HG02763 (cell line): ENCODE data around the gene TOMM5.

Experiments used
- ATAC-seq: cut with Tn5 transposase; IDR thresholded peaks from one replicate; pipeline ENCODE4 v1.9.1; 2021; ENCODE audit warnings: mild to moderate bottlenecking, moderate library complexity; ENCODE audit not compliant: unreplicated experiment

TOMM5 gene

GRCh38 chr9:37592108-37592951 lies at the start of gene TOMM5:
Gene TOMM5, minus strand, starts transcription at chr9:37592597. Its CDS starts 65 bp downstream, at chr9:37592532.
- peak; percentile 91 for ATAC-seq

GRCh38 chr9:37641331-37641730 lies 48.9 kb upstream of the TOMM5 start:
- no peak for ATAC-seq

DNA sequence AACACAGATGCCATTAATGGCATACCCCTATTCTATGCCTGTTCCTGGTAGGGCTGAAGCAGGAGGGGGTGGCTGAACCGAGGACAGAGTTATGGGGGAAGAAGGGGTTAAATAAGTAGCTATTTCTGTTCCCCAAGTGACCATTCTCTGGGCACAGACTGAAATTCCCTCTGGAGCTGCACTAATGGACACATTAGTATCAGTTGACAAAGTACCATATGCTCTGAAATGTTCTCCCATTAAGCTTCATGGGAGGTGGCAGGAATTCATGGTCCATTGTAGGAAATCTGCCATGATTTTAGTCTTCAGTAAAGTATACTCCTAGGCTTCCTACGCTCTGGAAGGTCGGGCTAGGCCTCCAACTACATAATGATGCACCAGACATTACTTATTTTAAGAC lies 47.8 kb upstream of the TOMM5 start:
- no peak for ATAC-seq

DNA sequence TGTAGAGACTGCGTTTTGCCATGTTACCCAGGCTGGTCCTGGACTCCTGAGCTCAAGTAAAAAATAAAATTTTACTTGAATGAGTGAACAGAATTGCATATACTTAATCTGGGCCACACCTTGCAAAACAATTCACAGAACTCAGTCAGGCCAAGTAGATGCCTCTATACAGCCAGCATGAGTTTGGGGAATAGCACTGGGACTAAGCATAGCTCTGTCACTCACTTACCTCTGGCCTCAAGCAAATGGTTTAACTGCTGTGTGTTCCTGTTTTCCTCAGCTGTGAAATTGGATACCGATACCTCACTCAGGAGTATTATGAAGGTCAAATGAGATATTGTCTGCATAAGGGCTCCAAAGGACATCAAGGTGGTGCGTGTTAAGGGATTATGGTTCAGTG lies 47.4 kb upstream of the TOMM5 start:
- ATAC-seq: no peak

- ATAC-seq: no peak
Measured at GRCh38 chr9:37639109-37639762, 46.8 kb upstream of the TOMM5 start.

GRCh38 chr9:37636511-37637448 lies 44.4 kb upstream of the TOMM5 start:
- ATAC-seq: no peak

DNA sequence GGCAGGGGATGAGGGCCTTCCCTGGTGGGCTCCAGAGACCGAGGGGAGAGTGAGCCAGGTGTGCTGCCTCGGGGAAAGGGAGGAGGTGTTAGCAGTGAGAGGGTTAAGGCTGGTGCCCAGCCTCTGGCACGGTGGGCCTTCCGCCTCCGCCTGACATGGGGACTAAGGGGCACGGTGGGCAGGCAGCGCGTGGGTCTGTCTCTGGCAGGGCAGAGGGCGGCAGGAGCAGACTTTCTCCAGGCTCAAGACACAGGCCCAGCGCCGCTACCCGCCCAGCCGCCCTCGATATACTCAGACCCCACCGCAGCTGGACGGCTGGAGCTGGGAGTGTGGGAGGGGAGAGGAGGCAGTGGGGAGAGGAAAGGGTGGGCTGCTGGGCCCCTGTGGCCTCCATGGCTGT lies 43.4 kb upstream of the TOMM5 start:
- no peak for ATAC-seq

- no peak for ATAC-seq
Measured at GRCh38 chr9:37632479-37632878, 40.1 kb upstream of the TOMM5 start.

GRCh38 chr9:37626708-37627292 lies 34.4 kb upstream of the TOMM5 start:
- no peak for ATAC-seq

- no peak for ATAC-seq
Measured at GRCh38 chr9:37625758-37626147, 33.4 kb upstream of the TOMM5 start.

- no peak for ATAC-seq
Measured at GRCh38 chr9:37625036-37625757, 32.8 kb upstream of the TOMM5 start.

DNA sequence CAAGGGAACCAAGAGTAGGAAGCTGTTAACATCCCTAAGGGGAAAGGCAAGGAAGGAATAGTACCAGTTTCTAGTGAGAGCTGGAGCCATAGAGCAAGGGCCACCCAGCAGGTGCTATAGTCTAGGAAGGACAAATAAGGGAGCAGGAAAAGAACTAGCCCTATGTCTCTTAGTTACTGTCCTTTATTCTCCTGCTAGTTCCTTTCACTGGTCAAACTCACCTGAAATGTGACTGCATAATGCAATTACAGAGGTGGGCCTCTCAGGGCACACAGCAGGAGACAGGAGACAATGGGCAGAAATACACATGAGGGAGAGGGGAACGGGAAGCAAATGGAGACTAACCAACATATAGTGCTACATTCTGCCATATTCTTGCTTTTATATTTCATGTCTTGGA lies 31.7 kb upstream of the TOMM5 start:
- ATAC-seq: no peak

DNA sequence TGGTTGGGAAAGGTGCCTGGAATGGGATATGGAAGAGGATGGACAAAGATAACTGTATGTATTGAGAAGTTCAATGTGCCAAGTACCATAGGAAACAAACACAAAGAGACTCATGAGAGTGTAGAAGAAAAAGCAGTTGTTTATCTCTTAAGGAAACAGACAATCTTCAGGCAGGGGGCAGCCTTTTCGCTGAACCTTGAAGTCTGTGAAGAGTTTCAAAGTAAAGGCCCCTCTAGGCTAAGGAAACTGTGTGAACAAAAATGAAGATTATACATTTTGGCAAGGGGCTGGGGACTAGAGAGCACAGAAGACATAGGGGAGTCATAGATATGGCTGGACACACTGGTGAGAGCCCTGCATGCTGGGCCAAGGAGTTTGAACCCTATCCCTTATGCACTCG lies 30.9 kb upstream of the TOMM5 start:
- ATAC-seq: no peak

DNA sequence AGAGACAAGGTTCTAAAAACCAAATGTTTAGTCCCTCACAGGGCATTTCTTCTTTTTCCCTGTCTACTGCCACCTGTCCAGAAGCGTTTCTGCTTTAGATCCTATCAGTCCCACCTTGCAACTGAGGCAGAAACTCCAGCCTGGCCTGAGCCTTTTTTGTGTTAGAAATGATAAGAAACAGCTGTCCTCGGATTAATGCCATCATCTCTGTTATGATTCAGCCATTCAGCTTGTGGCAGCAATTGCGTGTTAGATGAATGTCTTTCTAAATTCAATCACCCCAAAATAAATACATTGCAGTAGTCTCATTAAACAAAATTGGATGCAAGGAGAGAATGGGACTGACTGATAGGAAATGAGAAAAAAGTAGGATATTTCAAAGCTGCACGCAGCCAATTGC lies 30.1 kb upstream of the TOMM5 start:
- ATAC-seq: no peak

GRCh38 chr9:37621273-37622121 lies 29.1 kb upstream of the TOMM5 start:
- no peak for ATAC-seq

DNA sequence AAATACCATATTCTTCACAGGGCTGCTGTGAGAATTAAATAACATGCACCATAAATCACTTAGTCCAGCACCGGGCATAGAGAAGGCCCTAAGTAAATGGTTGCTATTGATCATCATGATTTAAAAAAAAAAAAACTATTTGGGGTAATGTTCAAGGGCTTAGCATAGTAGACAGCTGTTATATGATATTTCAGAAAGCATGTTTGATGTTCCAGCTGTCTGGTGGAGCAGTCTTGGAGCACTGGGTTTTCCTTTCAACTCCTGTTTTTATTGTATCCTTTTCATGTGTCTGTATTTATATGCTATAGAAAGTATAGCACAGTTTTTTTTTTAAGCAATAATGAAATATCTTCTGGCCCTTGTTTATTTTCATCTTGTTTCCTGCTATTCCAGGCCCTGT lies 28.0 kb upstream of the TOMM5 start:
- no peak for ATAC-seq

DNA sequence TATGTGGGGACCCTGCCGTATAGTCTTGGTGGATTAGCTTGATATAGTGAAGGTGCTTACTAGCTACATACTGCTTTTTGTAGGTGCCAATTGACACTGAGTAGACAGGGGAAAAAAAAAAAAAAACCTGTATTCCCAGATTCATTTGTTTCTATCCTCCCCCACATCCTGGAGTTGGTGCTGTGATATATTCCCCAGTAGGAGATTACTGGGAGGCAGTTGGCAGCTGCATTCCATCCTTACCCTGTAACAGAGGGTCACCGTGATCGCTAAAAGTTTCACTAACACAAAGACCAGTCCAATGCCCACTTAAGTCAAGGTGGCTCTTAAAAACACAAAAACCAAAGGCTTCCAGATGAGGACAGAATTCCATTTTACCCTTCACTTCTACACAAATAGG lies 27.4 kb upstream of the TOMM5 start:
- ATAC-seq: no peak

DNA sequence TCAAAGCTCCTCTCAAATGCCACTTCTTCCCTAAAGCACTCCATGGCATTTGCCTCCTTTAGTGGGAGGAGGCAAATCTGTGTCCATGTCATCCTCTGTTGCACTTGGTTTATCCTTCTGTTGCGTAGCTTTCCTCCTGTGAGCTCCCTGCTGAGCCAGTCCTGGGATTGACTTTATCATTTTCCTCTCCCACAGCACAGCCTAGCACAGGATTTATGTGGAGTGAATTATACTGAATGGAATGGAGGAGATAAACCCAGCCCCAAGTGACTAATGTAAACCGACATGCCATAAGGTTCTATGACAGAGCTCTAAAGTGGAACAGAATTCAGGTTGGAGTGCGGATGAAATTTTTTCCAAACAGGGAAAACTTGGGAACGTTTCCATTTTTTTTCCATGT lies 26.4 kb upstream of the TOMM5 start:
- no peak for ATAC-seq

- no peak for ATAC-seq
Measured at GRCh38 chr9:37617832-37618231, 25.4 kb upstream of the TOMM5 start.
